SK-N-SH (cell line): ENCODE measurements around the gene CBX1. TPM values are rescaled to one million over a fixed set of nuclear protein-coding genes. Genes with fewer than 3 reads are reported as not detected.

Source experiments
- CTCF ChIA-PET: fragments of 300-600, 350-600 bp; formaldehyde crosslinking; extraction: SDS; loops from one replicate; lab custom pipeline; 2021; lab: Yijun Ruan, JAX
- POLR2A ChIA-PET: fragments of 350-600 bp; sonication (Branson Sonifier 250); formaldehyde crosslinking; extraction: SDS; loops from one replicate; lab custom pipeline; 2020; ENCODE audit warnings: antibody characterized with exemption, inconsistent platforms; lab: Yijun Ruan, JAX
- DNase-seq: peaks from one replicate; pipeline ENCODE4 v3.0.0; 2012
- H2AFZ ChIP-seq: fragments of 200-600 bp; sonication (generic); 2 replicates; pipeline ENCODE4 v1.8.1; 2016; ENCODE audit warnings: antibody characterized with exemption, mild to moderate bottlenecking, low read depth
- H3F3A ChIP-seq: fragments of 200-600 bp; sonication (generic); replicated peaks from 2 replicates; pipeline ENCODE3; 2016; ENCODE audit warnings: antibody characterized with exemption, mild to moderate bottlenecking; ENCODE audit not compliant: insufficient read depth
- H3K27ac ChIP-seq, 2 experiments: fragments of 200-500 bp in 1 of 2; fragments of 200-600 bp in 1 of 2; sonication (Bioruptor generic) in 1 of 2; sonication (generic), shearing (Covaris generic) in 1 of 2; 2 replicates each; pipeline versions ENCODE4 v1.5.1 to v1.6.1; 2014 to 2016; ENCODE audit warnings: low read depth in 2 of 2, inconsistent platforms in 1 of 2, low read length in 1 of 2, mild to moderate bottlenecking in 1 of 2, mixed read lengths in 1 of 2
- H3K27me3 ChIP-seq: fragments of 200-600 bp; sonication (generic), shearing (Covaris generic); 2 replicates; pipeline ENCODE4 v1.6.1; 2016; ENCODE audit warnings: mixed run types; ENCODE audit not compliant: insufficient read depth
- H3K36me3 ChIP-seq, 2 experiments: fragments of 200-500 bp in 1 of 2; fragments of 200-600 bp in 1 of 2; sonication (Bioruptor generic) in 1 of 2; sonication (generic) in 1 of 2; replicated peaks in 1 of 2; 2 replicates each; pipeline versions ENCODE3 to v1.5.1; 2014 to 2016; ENCODE audit warnings: low read length in 1 of 2, mild to moderate bottlenecking in 1 of 2; ENCODE audit not compliant: insufficient read depth in 2 of 2, control insufficient read depth in 1 of 2
- H3K4me1 ChIP-seq, 2 experiments: fragments of 200-500 bp in 1 of 2; fragments of 200-600 bp in 1 of 2; sonication (Bioruptor generic) in 1 of 2; sonication (generic), shearing (Covaris generic) in 1 of 2; 2 replicates each; pipeline versions ENCODE4 v1.5.1 to v1.6.1; 2014 to 2016; ENCODE audit warnings: low read depth in 1 of 2, low read length in 1 of 2, mixed run types in 1 of 2; ENCODE audit not compliant: insufficient read depth in 2 of 2, control insufficient read depth in 1 of 2
- H3K4me2 ChIP-seq: fragments of 200-600 bp; sonication (generic), shearing (Covaris generic); 2 replicates; pipeline ENCODE4 v1.6.1; 2017; ENCODE audit warnings: mixed run types
- H3K4me3 ChIP-seq, 2 experiments: fragments of 200-500 bp in 1 of 2; fragments of 200-600 bp in 1 of 2; sonication (Bioruptor generic) in 1 of 2; sonication (generic), shearing (Covaris generic) in 1 of 2; 2 replicates each; pipeline versions ENCODE4 v1.5.1 to v1.8.1; 2014 to 2016; ENCODE audit warnings: low read depth in 2 of 2, inconsistent platforms in 1 of 2, low read length in 1 of 2, mild to moderate bottlenecking in 1 of 2, mixed read lengths in 1 of 2, moderate library complexity in 1 of 2
- H3K79me2 ChIP-seq: fragments of 200-600 bp; sonication (generic); 2 replicates; pipeline ENCODE4 v1.8.1; 2017; ENCODE audit warnings: mild to moderate bottlenecking; ENCODE audit not compliant: insufficient read depth
- H3K9ac ChIP-seq: fragments of 200-600 bp; sonication (generic); 2 replicates; pipeline ENCODE4 v1.6.1; 2017; ENCODE audit warnings: mixed run types
- H3K9me2 ChIP-seq: fragments of 200-600 bp; sonication (generic); 2 replicates; pipeline ENCODE4 v1.6.1; 2017; ENCODE audit warnings: mixed run types
- H3K9me3 ChIP-seq: fragments of 200-600 bp; sonication (generic); 2 replicates; pipeline ENCODE4 v1.6.1; 2017; ENCODE audit warnings: mixed run types, mild to moderate bottlenecking, moderate library complexity
- H4K20me1 ChIP-seq: fragments of 200-600 bp; sonication (generic); 2 replicates; pipeline ENCODE4 v1.6.1; 2017; ENCODE audit warnings: mild to moderate bottlenecking, mixed run types; ENCODE audit not compliant: insufficient read depth
- CTCF ChIP-seq: fragments of 200-600 bp; sonication (generic); IDR thresholded peaks from 2 replicates; pipeline ENCODE4 v1.6.1; 2017; ENCODE audit warnings: antibody characterized with exemption, mild to moderate bottlenecking, moderate library complexity
- FOXM1 ChIP-seq: IDR thresholded peaks from 2 replicates; pipeline ENCODE4 v1.4.0; 2012; ENCODE audit warnings: low read depth, mild to moderate bottlenecking
- GABPA ChIP-seq: IDR thresholded peaks from 2 replicates; pipeline ENCODE4 v1.4.0; 2012; ENCODE audit warnings: low read depth, mild to moderate bottlenecking
- GATA2 ChIP-seq: sonication (generic); formaldehyde crosslinking; IDR thresholded peaks from 2 replicates; pipeline ENCODE4 v1.5.0; 2020; ENCODE audit warnings: mild to moderate bottlenecking, missing genetic modification reagents
- MXI1 ChIP-seq: IDR thresholded peaks from 2 replicates; pipeline ENCODE4 v1.6.1; 2012; ENCODE audit warnings: mild to moderate bottlenecking, low read depth, low read length, improper control_type of control experiment
- POLR2AphosphoS5 ChIP-seq: IDR thresholded peaks from 2 replicates; pipeline ENCODE4 v1.6.1; 2012; ENCODE audit warnings: low read depth, low read length
- RAD21 ChIP-seq: IDR thresholded peaks from 2 replicates; pipeline ENCODE4 v1.6.1; 2012; ENCODE audit warnings: mild to moderate bottlenecking, low read length
- REST ChIP-seq: IDR thresholded peaks from 2 replicates; pipeline ENCODE4 v1.6.1; 2012; ENCODE audit warnings: mild to moderate bottlenecking, low read depth, low read length, moderate library complexity
- TAF1 ChIP-seq: IDR thresholded peaks from 2 replicates; pipeline ENCODE4 v1.6.1; 2012; ENCODE audit warnings: low read depth, mild to moderate bottlenecking, low read length, moderate library complexity, borderline replicate concordance
- WGBS: methylation state at CpG from one replicate; pipeline ENCODE4 v1.1.6; 2017; ENCODE audit warnings: low lambda C conversion rate; 5-methylcytosine and 5-hydroxymethylcytosine counted together
- polyA plus RNA-seq, 3 experiments: library from polyadenylated mRNA; depleted of rRNA; stranded (reverse); fragments of >200 nt; gene quantifications; 2 replicates each; pipeline ENCODE4 v1.2.3, GENCODE V29; 2012
- TF ChIP-seq, protein P1 (sequence below): fragments of 150-350 bp; IDR thresholded peaks from 2 replicates; pipeline ENCODE4 v1.6.1; 2016; ENCODE audit warnings: mild to moderate bottlenecking, low read depth, low read length
- TF ChIP-seq, protein P2 (sequence below): IDR thresholded peaks from 2 replicates; pipeline ENCODE4 v1.4.0; 2012; ENCODE audit warnings: low read depth, borderline replicate concordance
- TF ChIP-seq, protein P3 (sequence below): IDR thresholded peaks from 2 replicates; pipeline ENCODE4 v1.4.0; 2012; ENCODE audit warnings: low read depth

The CBX1 gene
- polyA plus RNA-seq, 1 of the 3 experiments (the other 2 are of a cell fraction): 102 TPM

DNA sequence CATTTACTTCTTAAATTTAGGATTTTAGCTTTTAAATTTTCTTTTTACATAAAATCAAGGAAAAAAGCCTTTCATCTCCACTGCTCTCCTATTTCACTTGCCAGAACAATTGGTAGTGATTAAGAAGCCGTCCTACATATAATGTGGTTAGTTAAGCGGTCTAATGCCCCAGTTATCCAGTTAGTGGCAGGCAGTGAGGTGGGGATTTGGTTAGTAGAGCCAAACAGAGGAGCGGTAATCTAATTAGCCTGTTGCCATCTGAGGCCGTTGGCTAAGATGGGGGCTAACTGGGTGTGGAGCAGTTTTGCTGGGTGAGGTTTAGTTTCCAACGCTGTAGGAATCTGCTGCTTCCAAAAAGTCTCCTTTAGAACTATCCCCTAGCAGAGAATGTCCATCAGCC lies 28.7 kb upstream of the CBX1 start:
- Histone ChIP-seq H3K4me1 (peaks cover 7 to 23% of the 10 kb centered on the region in 2 experiments; a peak in 2 of 4 replicates), H3K4me2 (no peak overlapping the region), H3K36me3 (peaks cover 6 to 16% of the 10 kb centered on the region in 2 experiments), H3K27ac (no peak overlapping the region; a peak in 1 of 4 replicates), H3K27me3 (peaks cover 6% of the 10 kb centered on the region; the same call in 1 of the 2 replicates), H3F3A (no peaks in the 10 kb centered on the region), H3K9me2 (no peaks in the 10 kb centered on the region), H3K9me3 (no peaks in the 10 kb centered on the region), H2AFZ (no peak overlapping the region), H4K20me1 (no peaks in the 10 kb centered on the region), H3K9ac (no peak overlapping the region), H3K79me2 (no peaks in the 10 kb centered on the region), H3K4me3 (no peak overlapping the region)
- 48% methylated on average over 5 of the region's 5 CpGs for WGBS
- POLR2A ChIA-PET: no interaction called here
- DNase-seq: peak; percentile 47
- TF ChIP-seq GATA2 (CRISPR knock-in tag): no peak
- TF ChIP-seq POLR2AphosphoS5: no peak
- no peak for TF ChIP-seq MXI1
- no peak for TF ChIP-seq REST
- TF ChIP-seq TAF1: no peak
- no peak for TF ChIP-seq GABPA
- no peak for TF ChIP-seq RAD21
- TF ChIP-seq, protein P1, sequence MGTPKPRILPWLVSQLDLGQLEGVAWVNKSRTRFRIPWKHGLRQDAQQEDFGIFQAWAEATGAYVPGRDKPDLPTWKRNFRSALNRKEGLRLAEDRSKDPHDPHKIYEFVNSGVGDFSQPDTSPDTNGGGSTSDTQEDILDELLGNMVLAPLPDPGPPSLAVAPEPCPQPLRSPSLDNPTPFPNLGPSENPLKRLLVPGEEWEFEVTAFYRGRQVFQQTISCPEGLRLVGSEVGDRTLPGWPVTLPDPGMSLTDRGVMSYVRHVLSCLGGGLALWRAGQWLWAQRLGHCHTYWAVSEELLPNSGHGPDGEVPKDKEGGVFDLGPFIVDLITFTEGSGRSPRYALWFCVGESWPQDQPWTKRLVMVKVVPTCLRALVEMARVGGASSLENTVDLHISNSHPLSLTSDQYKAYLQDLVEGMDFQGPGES: no peak
- TF ChIP-seq FOXM1: no peak
- TF ChIP-seq, protein P2, sequence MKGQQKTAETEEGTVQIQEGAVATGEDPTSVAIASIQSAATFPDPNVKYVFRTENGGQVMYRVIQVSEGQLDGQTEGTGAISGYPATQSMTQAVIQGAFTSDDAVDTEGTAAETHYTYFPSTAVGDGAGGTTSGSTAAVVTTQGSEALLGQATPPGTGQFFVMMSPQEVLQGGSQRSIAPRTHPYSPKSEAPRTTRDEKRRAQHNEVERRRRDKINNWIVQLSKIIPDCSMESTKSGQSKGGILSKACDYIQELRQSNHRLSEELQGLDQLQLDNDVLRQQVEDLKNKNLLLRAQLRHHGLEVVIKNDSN: no peak
- TF ChIP-seq, protein P3, sequence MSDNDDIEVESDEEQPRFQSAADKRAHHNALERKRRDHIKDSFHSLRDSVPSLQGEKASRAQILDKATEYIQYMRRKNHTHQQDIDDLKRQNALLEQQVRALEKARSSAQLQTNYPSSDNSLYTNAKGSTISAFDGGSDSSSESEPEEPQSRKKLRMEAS: no peak
- no peak for TF ChIP-seq CTCF
- CTCF ChIA-PET: interaction anchor here (0.8 to 17.8 kb wide), 20 partner anchors 8 to 152 kb away, joined by 3 to 232 read pairs (median 18); partner anchors contain the start of genes CBX1 and SNX11
